Naive thymus-derived CD4-positive, alpha-beta T cell (primary cell): ENCODE data around the gene REXO1. TPM values are rescaled to one million over a fixed set of nuclear protein-coding genes. Genes with fewer than 3 reads are reported as not detected.

Experiments
- ATAC-seq: fragments of 150-1000 bp; cut with Tn5 transposase; 2 replicates; pipeline ENCODE4 v1.10.0; 2021; ENCODE audit warnings: mild to moderate bottlenecking, moderate library complexity
- CTCF ChIA-PET: fragments of 350-600 bp; sonication (Branson Sonifier 250); formaldehyde crosslinking; loops from one replicate; lab custom pipeline; 2021; ENCODE audit warnings: antibody characterized with exemption; lab: Charles Lee
- POLR2A ChIA-PET: fragments of 350-600 bp; sonication (Branson Sonifier 250); formaldehyde crosslinking; loops from one replicate; lab custom pipeline; 2021; ENCODE audit warnings: antibody characterized with exemption, inconsistent platforms; lab: Charles Lee
- DNase-seq, 9 donors: peaks; one replicate each; pipeline versions ENCODE4 v3.0.0 to v3.0.0-alpha.2; 2020 to 2022; ENCODE audit warnings: mixed read lengths in 1 of 9
- H3K27ac ChIP-seq: one replicate; pipeline ENCODE4 v1.7.0; 2013; ENCODE audit warnings: mild to moderate bottlenecking, low read depth, low read length, moderate library complexity
- H3K27me3 ChIP-seq, 2 donors: one replicate each; pipeline ENCODE4 v1.7.0; 2013; ENCODE audit warnings: low read length in 2 of 2, mild to moderate bottlenecking in 2 of 2, moderate library complexity in 2 of 2; ENCODE audit not compliant: control insufficient read depth in 2 of 2, insufficient read depth in 2 of 2
- H3K36me3 ChIP-seq, 3 experiments: 1 replicate in 2 of 3; 2 replicates in 1 of 3; pipeline ENCODE4 v1.7.0; 2013; ENCODE audit warnings: low read length in 3 of 3, mild to moderate bottlenecking in 3 of 3, moderate library complexity in 1 of 3; ENCODE audit not compliant: insufficient read depth in 3 of 3, control insufficient read depth in 2 of 3
- H3K4me1 ChIP-seq, 2 donors: one replicate each; pipeline ENCODE4 v1.7.0; 2013; ENCODE audit warnings: low read length in 2 of 2, mild to moderate bottlenecking in 2 of 2, moderate library complexity in 1 of 2; ENCODE audit not compliant: control insufficient read depth in 2 of 2, insufficient read depth in 2 of 2
- H3K4me3 ChIP-seq: 2 replicates; pipeline ENCODE4 v1.7.0; 2013; ENCODE audit warnings: mild to moderate bottlenecking, low read length
- H3K9me3 ChIP-seq, 3 experiments: 1 replicate in 2 of 3; 2 replicates in 1 of 3; pipeline ENCODE4 v1.7.0; 2013; ENCODE audit warnings: low read length in 3 of 3; ENCODE audit not compliant: control insufficient read depth in 2 of 3
- H3K27ac Mint-ChIP-seq, 9 donors: one replicate each; pipeline ENCODE4 v1.8.0; 2020 to 2022; ENCODE audit warnings: mixed read lengths in 9 of 9, mild to moderate bottlenecking in 8 of 9, moderate library complexity in 5 of 9, inconsistent platforms in 2 of 9
- H3K27me3 Mint-ChIP-seq, 5 donors: one replicate each; pipeline ENCODE4 v1.8.0; 2021 to 2022; ENCODE audit warnings: mixed read lengths in 5 of 5, mild to moderate bottlenecking in 1 of 5
- H3K36me3 Mint-ChIP-seq, 5 donors: one replicate each; pipeline ENCODE4 v1.8.0; 2020 to 2022; ENCODE audit warnings: mixed read lengths in 5 of 5, mild to moderate bottlenecking in 3 of 5, inconsistent platforms in 1 of 5
- H3K4me1 Mint-ChIP-seq, 7 donors: one replicate each; pipeline ENCODE4 v1.8.0; 2020 to 2022; ENCODE audit warnings: mixed read lengths in 7 of 7, mild to moderate bottlenecking in 3 of 7, inconsistent platforms in 1 of 7
- H3K4me3 Mint-ChIP-seq, 10 donors: one replicate each; pipeline ENCODE4 v1.8.0; 2020 to 2022; ENCODE audit warnings: mild to moderate bottlenecking in 10 of 10, mixed read lengths in 10 of 10, moderate library complexity in 6 of 10, inconsistent platforms in 2 of 10
- H3K9me3 Mint-ChIP-seq, 11 donors: one replicate each; pipeline ENCODE4 v1.8.0; 2020 to 2022; ENCODE audit warnings: mixed read lengths in 11 of 11, mild to moderate bottlenecking in 4 of 11, inconsistent platforms in 1 of 11, moderate library complexity in 1 of 11
- intact Hi-C, 2 donors: fragments of 100-400 bp; cut with micrococcal nuclease; formaldehyde crosslinking; loops; one replicate each; pipeline ENCODE4 v1.15.1; 2023
- polyA plus RNA-seq, 2 donors: library from polyadenylated mRNA; unstranded; fragments of 300-500 nt; fragmentation: Illumina TruSeq; gene quantifications; one replicate each; pipeline ENCODE4 v1.2.3, GENCODE V29; 2021
- total RNA-seq, 6 experiments: library from RNA in 5 of 6; stranded (reverse) in 5 of 6; gene quantifications; 1 replicate in 5 of 6; 2 replicates in 1 of 6; pipeline ENCODE4 v1.2.3 and lab custom pipeline; 2021 to 2026

REXO1 gene
- total and polyA plus RNA-seq, 7 experiments from 2014 or later, result 5.4 to 92.6 (median 56.7) TPM

- no peak for ATAC-seq
- Mint-ChIP-seq H3K9me3 (no peaks in the 10 kb centered on the region), H3K4me1 (peaks cover 9 to 15% (median 11%) of the 10 kb centered on the region in 7 donors), H3K4me3 (no peak overlapping the region), H3K27me3 (no peaks in the 10 kb centered on the region), H3K27ac (no peak overlapping the region), H3K36me3 (peaks cover 0 to 4% (median 3%) of the 10 kb centered on the region in 5 donors)
- DNase-seq, result no peak
- no peak overlapping the region for H3K27ac ChIP-seq
- CTCF ChIA-PET, result no interaction called here
- POLR2A ChIA-PET, result no interaction called here
- intact Hi-C loops, result no loop called here
- H3K9me3 ChIP-seq, result no peaks in the 10 kb centered on the region
- H3K27me3 ChIP-seq, result no peaks in the 10 kb centered on the region
- H3K4me3 ChIP-seq, result no peak overlapping the region
- peaks cover 5 to 58% (median 7%) of the 10 kb centered on the region in 3 experiments for H3K36me3 ChIP-seq
- peaks cover 0 to 8% of the 10 kb centered on the region in 2 donors for H3K4me1 ChIP-seq
Measured at GRCh38 chr19:1815605-1816529, 32.4 kb downstream of the REXO1 start.

- intact Hi-C loops, result no loop called here
- Mint-ChIP-seq H3K27ac (no peak overlapping the region), H3K4me3 (no peak overlapping the region), H3K36me3 (no peaks in the 10 kb centered on the region), H3K27me3 (no peaks in the 10 kb centered on the region), H3K9me3 (no peaks in the 10 kb centered on the region), H3K4me1 (peaks cover 9 to 19% (median 11%) of the 10 kb centered on the region in 7 donors)
- Histone ChIP-seq H3K9me3 (no peaks in the 10 kb centered on the region), H3K27ac (no peak overlapping the region), H3K27me3 (no peaks in the 10 kb centered on the region), H3K4me3 (no peak overlapping the region), H3K36me3 (peaks cover 5 to 49% (median 7%) of the 10 kb centered on the region in 3 experiments), H3K4me1 (peaks cover 0 to 8% of the 10 kb centered on the region in 2 donors)
- POLR2A ChIA-PET, result no interaction called here
- no peak for DNase-seq
- ATAC-seq, result no peak
- CTCF ChIA-PET, result interaction anchor here (1.0 to 2.0 kb wide), 2 partner anchors 11 to 19 kb away, joined by 3 to 7 read pairs; no protein-coding TSS in a partner anchor
Measured at GRCh38 chr19:1814833-1815604, 33.3 kb downstream of the REXO1 start.

GRCh38 chr19:1814391-1814790 is 33.9 kb downstream of the REXO1 start:
- Mint-ChIP-seq H3K4me1 (peaks cover 9 to 19% (median 11%) of the 10 kb centered on the region in 7 donors), H3K36me3 (no peaks in the 10 kb centered on the region), H3K9me3 (no peaks in the 10 kb centered on the region), H3K27ac (peak overlapping the region in 1 of 9 donors; percentile 59), H3K27me3 (no peaks in the 10 kb centered on the region), H3K4me3 (no peak overlapping the region)
- Histone ChIP-seq H3K4me3 (no peak overlapping the region), H3K27ac (no peak overlapping the region), H3K9me3 (no peaks in the 10 kb centered on the region), H3K36me3 (peaks cover 0 to 43% (median 7%) of the 10 kb centered on the region in 3 experiments), H3K4me1 (peaks cover 0 to 8% of the 10 kb centered on the region in 2 donors), H3K27me3 (no peaks in the 10 kb centered on the region)
- ChIA-PET CTCF (interaction anchor here (0.6 to 2.0 kb wide), 3 partner anchors 12 to 656 kb away, joined by 3 to 7 read pairs (median 3); no protein-coding TSS in a partner anchor), POLR2A (no interaction called here)
- no peak for ATAC-seq
- intact Hi-C loops, result no loop called here
- no peak for DNase-seq

GRCh38 chr19:1813192-1814182 is 34.8 kb downstream of the REXO1 start:
- H3K27ac ChIP-seq, result peak overlapping the region; percentile 63
- H3K27me3 ChIP-seq, result no peaks in the 10 kb centered on the region
- ChIA-PET CTCF (interaction anchor here (0.6 to 2.0 kb wide), 5 partner anchors 13 to 890 kb away, joined by 3 to 7 read pairs (median 3); no protein-coding TSS in a partner anchor), POLR2A (no interaction called here)
- peak overlapping the region; percentile 93 to 99 (median 96) for H3K4me3 Mint-ChIP-seq
- peaks cover 9 to 19% (median 11%) of the 10 kb centered on the region in 7 donors for H3K4me1 Mint-ChIP-seq
- ATAC-seq, result no peak
- H3K36me3 Mint-ChIP-seq, result no peaks in the 10 kb centered on the region
- peaks cover 0 to 8% of the 10 kb centered on the region in 2 donors for H3K4me1 ChIP-seq
- H3K4me3 ChIP-seq, result peak overlapping the region; percentile 65
- H3K9me3 ChIP-seq, result no peaks in the 10 kb centered on the region
- H3K9me3 Mint-ChIP-seq, result no peaks in the 10 kb centered on the region
- H3K27ac Mint-ChIP-seq, result peak overlapping the region in 8 of 9 donors; percentile 66 to 97 (median 92)
- peaks cover 0 to 35% (median 7%) of the 10 kb centered on the region in 3 experiments for H3K36me3 ChIP-seq
- DNase-seq, result no peak
- H3K27me3 Mint-ChIP-seq, result no peaks in the 10 kb centered on the region
- intact Hi-C loops, result loop anchor here (2.0 kb wide), 2 partner anchors 25 to 161 kb away; partner anchors contain the start of gene TCF3 (in 2 of the 2)

- Histone ChIP-seq H3K36me3 (peaks cover 0 to 27% (median 4%) of the 10 kb centered on the region in 3 experiments), H3K27me3 (no peaks in the 10 kb centered on the region), H3K4me3 (peak overlapping the region; percentile 65), H3K27ac (peak overlapping the region; percentile 63), H3K4me1 (peaks cover 0 to 8% of the 10 kb centered on the region in 2 donors), H3K9me3 (no peaks in the 10 kb centered on the region)
- ChIA-PET CTCF (interaction anchor here (1.0 kb wide), 1 partner anchor 19 kb away, joined by 6 read pairs; no protein-coding TSS in a partner anchor), POLR2A (no interaction called here)
- peak overlapping the region; percentile 93 to 99 (median 96) for H3K4me3 Mint-ChIP-seq
- H3K27ac Mint-ChIP-seq, result peak overlapping the region; percentile 82 to 97 (median 92)
- peaks cover 9 to 19% (median 11%) of the 10 kb centered on the region in 7 donors for H3K4me1 Mint-ChIP-seq
- ATAC-seq (peak; percentile 85), DNase-seq (peak; percentile 70 to 88 (median 84))
- H3K36me3 Mint-ChIP-seq, result no peaks in the 10 kb centered on the region
- intact Hi-C loops, result loop anchor here (1.0 to 2.0 kb wide), 11 partner anchors 14 to 537 kb away; partner anchors contain the start of genes REXO1 (in 2 of the 2), TCF3 (in 2 of the 2), DAZAP1 (in 1 of the 2) and FAM174C (in 1 of the 2)
- H3K9me3 Mint-ChIP-seq, result no peaks in the 10 kb centered on the region
- no peaks in the 10 kb centered on the region for H3K27me3 Mint-ChIP-seq
Measured at GRCh38 chr19:1812426-1813191, 35.7 kb downstream of the REXO1 start.
